T1000 (cell line): ENCODE results near the gene ZFP36L2.

Source experiments
- DNase-seq: peaks from one replicate; lab custom pipeline; 2025; ENCODE audit warnings: mixed read lengths; lab: John Stamatoyannopoulos, UW

The ZFP36L2 gene

DNA sequence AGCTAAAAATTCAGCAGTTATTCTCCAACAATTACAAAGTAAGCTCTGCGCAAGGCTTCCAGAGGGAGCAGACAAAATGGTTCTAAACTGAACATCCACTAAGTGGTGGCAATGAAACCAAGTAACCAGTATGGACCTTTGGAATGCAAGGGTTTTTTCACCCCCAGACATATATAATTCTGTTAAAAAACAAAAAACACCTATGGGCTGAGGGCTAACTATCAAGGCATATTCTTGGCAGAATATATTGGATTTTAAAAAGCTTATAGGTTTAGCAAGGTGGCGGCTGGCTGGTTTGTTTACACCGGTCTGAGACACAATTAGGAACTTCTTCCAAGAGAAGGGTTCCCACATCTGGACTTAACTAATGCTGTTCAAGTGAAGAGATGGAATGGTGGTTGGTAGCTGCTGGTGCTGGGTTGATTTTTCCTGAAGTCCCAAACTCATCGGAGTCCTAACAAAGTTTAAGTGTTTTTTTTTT, 2.8 kb downstream of the ZFP36L2 start:
- no peak for DNase-seq

GRCh38 chr2:43222475-43223309, 3.7 kb downstream of the ZFP36L2 start:
- DNase-seq = no peak

DNA sequence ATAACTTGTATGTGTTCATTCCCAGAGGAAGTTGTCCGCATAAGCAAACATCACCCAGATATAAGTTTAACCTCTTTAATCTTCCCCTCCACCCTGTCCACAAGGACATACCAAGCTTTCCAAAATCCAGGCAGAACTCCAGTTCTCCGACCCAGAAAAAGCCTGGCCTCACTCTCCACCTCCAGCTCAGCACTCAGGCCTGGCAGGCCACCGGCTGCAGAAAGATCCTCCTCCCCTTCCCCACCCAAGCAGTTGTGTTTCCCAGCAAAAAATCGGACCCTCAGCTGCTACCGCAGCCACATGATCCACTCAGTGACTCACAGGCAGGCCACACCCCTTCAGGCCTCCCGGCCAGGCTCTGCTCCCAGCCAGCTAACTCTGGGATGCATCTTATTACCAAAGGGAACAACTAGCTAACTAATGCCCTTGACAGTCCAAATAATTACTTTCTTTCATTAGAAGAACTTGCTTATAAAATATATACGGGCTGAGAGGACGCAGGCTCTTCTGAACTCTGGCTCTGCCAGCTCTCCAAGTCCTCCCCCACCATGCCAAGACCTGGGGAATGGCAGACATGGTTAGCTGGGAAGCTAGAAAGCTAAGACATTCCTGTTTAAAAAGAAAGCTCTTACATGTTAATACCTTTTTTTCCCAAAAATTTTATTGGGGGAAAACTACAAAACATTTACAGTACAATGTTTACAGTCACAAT, 4.5 kb downstream of the ZFP36L2 start:
- peak; percentile 76 for DNase-seq

DNA sequence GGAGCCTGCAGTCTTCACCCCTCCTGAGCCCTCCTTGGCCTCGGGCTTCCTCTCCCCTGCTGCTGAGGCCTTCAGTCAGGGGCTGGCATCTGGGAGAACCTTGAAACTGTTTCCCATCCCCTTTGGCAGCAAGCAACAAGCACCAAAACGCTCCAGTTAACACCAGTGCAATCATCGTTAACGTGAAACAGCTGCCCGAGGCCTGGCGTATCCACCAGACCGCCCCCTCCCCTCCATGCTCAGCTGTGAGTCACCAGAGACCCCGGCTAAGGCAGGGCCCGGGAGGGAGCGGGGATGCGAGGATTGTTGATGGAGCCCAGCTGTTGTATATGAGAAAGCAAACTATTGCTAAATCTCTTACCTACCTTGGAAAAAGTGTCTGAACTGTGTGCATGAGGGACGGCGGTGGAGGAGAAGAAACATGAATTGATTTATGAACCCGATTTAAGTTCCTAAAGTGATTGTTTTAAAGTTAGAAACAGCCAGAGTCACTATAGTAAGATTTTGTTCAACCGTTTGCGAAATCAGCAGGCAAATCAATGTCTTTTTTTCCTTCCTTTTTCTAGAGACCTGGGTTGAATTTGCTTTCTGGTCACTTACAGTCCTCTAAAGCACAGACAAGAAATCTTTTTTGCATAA, 5.2 kb downstream of the ZFP36L2 start:
- no peak for DNase-seq

DNA sequence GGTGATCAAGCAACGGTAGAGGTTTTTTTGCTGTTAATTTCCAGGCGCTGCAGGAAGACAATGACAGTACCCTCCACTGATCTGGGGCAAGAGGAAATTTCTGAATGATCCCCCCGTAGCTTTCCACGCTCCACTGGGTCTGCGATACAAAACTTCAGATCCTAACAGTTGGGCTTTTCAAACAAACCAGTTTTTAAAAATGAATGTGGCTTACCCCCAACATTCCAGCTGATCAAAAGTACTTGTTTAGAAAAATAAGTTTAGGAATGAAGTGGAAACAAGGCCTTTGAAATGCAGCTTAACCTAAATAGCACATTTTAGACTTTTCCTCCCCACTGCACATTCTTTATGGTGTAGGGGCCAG, 5.7 kb downstream of the ZFP36L2 start:
- DNase-seq = no peak

DNA sequence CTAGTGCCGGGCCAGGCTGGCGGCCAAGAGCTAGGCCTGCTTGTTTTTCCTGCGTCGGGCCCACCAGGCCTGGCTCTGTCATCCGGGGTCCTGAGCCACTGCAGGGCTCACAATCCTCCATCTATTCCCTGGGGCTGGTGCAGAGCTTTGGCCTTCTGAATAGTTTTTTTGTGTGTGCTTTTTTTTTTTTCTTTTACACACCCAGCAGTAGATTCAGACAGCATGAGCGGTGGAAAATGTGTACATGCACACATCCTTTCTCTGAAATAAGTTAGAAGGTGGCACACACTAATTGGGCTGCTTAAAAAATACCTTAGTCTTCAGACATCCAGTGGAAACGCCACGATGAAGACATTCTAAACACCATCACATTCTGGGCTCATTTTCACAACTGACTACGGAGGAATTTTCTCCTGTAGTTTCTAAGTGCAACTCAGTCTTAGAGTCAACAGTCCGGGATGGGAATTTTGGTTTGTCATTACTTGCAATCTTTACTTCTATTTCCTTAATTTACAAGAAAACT, 6.1 kb downstream of the ZFP36L2 start:
- no peak for DNase-seq

GRCh38 chr2:43219383-43220228, 6.8 kb downstream of the ZFP36L2 start:
- DNase-seq = peak; percentile 68

DNA sequence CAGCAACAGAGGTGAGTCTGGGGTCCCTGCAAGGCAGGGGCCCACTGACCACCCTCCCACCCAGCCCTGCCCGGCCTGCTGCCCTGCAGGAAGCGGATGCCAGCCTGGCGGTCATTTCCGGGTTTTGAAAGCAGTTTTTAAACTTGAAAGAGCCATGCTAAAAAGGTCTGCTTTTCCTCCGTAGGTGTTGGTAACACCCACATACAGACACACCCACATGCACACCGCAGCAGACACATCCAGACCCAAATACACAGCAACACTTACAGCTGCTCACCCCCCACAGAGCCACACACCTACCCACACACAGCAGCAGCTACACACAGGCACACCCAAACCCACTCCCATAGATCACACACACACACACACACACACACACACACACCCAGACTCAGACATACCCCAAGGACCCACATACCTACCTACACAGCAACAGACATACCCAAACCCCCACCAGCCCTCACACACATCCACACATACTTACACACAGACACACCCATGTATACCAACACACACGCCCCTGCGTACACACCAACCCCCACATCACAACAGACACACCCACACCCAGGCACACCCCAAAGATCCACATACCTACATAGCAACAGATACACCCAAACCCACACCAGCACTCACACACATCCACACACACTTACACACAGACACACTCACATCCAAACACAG, 7.6 kb downstream of the ZFP36L2 start:
- no peak for DNase-seq

DNA sequence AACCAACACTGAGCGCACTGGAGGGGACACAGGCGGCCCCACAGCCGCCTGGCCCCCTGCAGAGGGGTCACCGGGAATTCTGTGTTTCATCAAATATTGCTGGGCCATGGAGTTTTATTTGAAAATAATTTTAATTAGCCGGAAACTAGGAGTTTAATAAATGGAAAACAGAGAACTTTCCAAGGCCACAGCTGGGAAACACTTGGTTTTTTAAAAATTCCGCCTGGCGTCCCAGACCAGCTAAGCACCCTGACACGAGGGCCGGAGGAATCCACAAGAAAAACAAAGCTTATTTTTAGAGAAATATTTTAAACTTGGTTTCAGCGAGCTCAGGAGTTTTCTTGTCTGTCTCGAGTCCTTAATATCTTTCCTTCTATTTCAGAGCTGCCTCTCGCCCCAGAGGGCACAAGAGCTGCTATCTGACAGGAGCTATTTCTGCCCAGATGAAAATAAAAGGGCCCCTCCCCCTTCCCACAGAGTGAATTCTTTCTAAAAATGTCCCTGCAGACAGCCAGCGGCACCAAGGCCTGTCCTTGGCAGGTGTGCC, 8.2 kb downstream of the ZFP36L2 start:
- no peak for DNase-seq

- DNase-seq = no peak
Observed at GRCh38 chr2:43217228-43218154, 8.9 kb downstream of the ZFP36L2 start.

DNA sequence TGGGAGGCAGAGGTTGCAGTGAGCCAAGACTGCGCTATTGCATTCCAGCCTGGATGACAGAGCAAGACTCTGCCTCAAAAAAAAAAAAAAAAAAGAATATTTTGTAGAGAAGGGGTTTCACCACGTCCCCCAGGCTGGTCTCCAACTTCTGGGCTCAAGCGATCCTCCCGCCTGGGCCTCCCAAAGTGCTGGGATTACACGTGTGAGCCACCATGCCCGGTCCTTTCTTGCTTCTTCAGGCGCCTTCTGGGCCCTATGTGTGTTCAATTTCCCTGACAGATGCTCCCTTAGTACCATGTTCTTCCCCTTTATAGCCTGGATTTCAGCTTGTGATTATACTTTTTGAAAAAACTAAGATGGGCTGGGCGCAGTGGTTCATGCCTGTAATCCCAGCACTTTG, 9.8 kb downstream of the ZFP36L2 start:
- no peak for DNase-seq

GRCh38 chr2:43215673-43216255, 10.6 kb downstream of the ZFP36L2 start:
- no peak for DNase-seq

- no peak for DNase-seq
Observed at GRCh38 chr2:43214253-43214652, 12.2 kb downstream of the ZFP36L2 start.

GRCh38 chr2:43212931-43213330, 13.5 kb downstream of the ZFP36L2 start:
- DNase-seq = no peak

- DNase-seq = no peak
Observed at GRCh38 chr2:43212216-43212835, 14.1 kb downstream of the ZFP36L2 start.

GRCh38 chr2:43210467-43211303, 15.7 kb downstream of the ZFP36L2 start:
- DNase-seq = no peak

GRCh38 chr2:43210125-43210466, 16.3 kb downstream of the ZFP36L2 start:
- DNase-seq = no peak

- no peak for DNase-seq
Observed at GRCh38 chr2:43209204-43209717, 17.1 kb downstream of the ZFP36L2 start.
